Skeletal muscle tissue (tissue), 2 donors: ENCODE data around the gene UNG. TPM values are rescaled to one million over a fixed set of nuclear protein-coding genes. Genes with fewer than 3 reads are reported as not detected.

Source experiments
- small RNA-seq: library from RNA; depleted of rRNA; stranded (forward); fragments of <200 nt; gene quantifications from one replicate; pipeline ENCODE3, GENCODE V24; 2014
- total RNA-seq: library from RNA; depleted of rRNA; stranded (reverse); fragments of >200 nt; gene quantifications from one replicate; pipeline ENCODE4 v1.2.3, GENCODE V29; 2014

Gene UNG
- total RNA-seq, 1 donor from 2014 or later, result 25.6 TPM

Small RNA genes lying within 50 kb of the gene (small RNA-seq; reads per million reads assigned to genes)
- gene RNA5SP372, result not detected

Other genes starting within 250 kb of the UNG start
- 11.0 TPM for gene SSH1, start 240.0 kb upstream of the UNG start, total RNA-seq
- not detected for gene DAO, start 217.5 kb upstream of the UNG start, total RNA-seq
- under 0.01 TPM for gene SVOP, start 76.5 kb upstream of the UNG start, total RNA-seq
- gene USP30, start 45.0 kb upstream of the UNG start, total RNA-seq, result 12.0 TPM
- gene ALKBH2, start 4.1 kb upstream of the UNG start, total RNA-seq, result 20.4 TPM
- gene ACACB, start 19.0 kb downstream of the UNG start, total RNA-seq, result 27.7 TPM
- gene FOXN4, start 211.7 kb downstream of the UNG start, total RNA-seq, result not detected